ENCODE data around the gene CA10.

DNA sequence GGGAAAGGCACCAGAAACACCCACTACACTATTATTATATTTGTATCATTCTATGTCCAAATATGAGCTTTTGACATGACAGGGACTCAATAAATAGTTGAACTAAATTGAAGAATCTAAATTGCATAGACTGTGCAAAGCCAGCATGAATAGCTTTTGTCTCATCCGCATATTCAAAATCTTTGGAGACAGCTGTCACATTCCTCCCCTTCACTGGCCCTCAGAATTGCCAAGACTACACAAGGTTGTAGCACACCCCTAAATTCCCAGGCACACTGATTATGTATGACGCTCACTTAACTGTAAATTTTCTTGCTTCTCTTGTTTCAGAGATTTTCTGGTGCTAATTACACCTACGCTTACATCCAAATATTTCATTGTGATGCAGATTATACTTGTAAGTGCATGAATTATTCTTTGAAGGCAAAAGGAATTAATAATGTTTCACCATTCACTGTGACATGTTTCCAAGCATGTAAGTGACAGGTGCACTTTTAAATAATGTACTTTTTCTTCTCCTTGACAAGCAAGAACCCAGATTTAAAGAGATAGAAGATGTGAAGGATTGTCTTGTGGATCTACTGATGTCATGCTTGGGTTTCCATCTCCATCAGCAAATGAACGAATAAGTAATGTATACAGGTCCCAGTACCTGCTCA lies 47.5 kb downstream of the CA10 start:
- TF ChIP-seq, protein P1, sequence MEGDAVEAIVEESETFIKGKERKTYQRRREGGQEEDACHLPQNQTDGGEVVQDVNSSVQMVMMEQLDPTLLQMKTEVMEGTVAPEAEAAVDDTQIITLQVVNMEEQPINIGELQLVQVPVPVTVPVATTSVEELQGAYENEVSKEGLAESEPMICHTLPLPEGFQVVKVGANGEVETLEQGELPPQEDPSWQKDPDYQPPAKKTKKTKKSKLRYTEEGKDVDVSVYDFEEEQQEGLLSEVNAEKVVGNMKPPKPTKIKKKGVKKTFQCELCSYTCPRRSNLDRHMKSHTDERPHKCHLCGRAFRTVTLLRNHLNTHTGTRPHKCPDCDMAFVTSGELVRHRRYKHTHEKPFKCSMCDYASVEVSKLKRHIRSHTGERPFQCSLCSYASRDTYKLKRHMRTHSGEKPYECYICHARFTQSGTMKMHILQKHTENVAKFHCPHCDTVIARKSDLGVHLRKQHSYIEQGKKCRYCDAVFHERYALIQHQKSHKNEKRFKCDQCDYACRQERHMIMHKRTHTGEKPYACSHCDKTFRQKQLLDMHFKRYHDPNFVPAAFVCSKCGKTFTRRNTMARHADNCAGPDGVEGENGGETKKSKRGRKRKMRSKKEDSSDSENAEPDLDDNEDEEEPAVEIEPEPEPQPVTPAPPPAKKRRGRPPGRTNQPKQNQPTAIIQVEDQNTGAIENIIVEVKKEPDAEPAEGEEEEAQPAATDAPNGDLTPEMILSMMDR (conservative IDR thresholded peaks at IDR 0.05), result no peak
- no peak for TF ChIP-seq EZH2 (IDR thresholded peaks at IDR 0.05; ENCODE audit: low read depth)

All from PC-9 (cell line).